C4-2B (cell line): ENCODE data around the gene DENND5A.

Source experiments
- H3K27ac ChIP-seq: fragments of 450-650 bp; 2 replicates; pipeline ENCODE4 v1.5.1; 2017
- CTCF ChIP-seq: fragments of 450-650 bp; conservative IDR thresholded peaks from 2 replicates; pipeline ENCODE4 v1.5.1; 2017; ENCODE audit warnings: mild to moderate bottlenecking
- ZFX ChIP-seq: fragments of 450-650 bp; IDR thresholded peaks from 2 replicates; pipeline ENCODE4 v1.6.1; 2017

DENND5A gene

DNA sequence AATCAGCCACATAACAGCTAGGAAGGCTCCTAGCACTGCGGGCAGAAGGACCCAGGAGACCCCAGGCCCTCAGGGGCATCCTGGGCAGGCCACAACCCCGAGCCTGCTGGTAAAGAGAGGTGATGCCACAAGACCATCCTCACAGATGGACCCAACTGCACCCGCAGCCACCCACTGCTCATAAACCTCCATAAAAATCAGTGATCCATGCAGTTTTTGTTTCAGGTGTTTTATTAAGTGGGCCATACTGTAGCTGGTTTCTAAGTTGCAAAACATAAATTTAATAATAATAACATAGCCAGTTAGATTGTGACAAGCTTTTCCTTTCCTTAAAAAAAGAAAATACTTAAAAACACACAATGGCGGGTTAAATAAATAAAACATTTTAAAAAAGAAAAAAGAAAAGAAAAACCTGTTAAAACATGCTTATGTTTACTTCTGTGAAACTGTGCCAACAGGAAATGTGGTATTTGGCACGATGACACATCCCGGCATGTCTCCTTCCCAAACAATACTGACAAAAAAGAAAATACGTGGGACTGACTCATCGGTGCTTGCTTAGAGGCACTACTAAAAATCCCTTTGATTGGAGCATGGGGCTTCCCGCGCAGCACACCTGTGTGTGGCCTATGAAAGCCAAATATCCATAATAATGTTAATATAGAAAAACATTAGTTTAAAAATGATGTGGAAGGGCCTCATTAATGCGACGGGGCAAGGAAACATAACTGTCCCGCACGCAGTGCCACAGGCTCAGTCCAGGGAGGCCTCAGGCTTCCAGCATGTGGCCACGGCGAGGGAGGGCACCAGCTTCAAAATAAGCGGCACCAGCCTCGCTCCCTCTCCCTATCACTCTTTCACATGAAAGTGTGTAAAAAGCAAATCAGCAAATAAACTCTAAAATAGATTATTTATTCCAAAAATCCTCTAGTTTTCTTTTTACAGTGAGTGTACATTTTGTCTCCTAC is 126.3 kb downstream of the DENND5A start:
- TF ChIP-seq CTCF, result no peak
- no peak for TF ChIP-seq ZFX
- H3K27ac ChIP-seq, result peak overlapping the region; percentile 74

DNA sequence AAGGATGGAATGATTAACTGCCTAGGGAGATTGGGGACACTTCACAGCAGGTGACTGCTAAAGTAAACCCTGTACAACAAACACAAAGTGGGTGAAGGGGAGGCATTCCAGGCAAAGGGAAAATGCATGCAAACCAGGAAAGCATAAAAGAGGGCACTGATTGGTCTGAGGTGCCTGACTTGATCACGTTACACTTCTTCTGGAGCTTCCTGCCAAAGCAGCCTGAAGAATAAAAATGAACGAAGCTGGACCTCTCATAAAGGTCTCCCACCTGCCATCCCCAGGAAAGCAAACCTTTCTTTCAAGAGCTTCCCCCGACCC is 127.1 kb downstream of the DENND5A start:
- TF ChIP-seq ZFX (no peak), CTCF (peak; percentile 83; the same call in 1 of the 2 replicates)
- H3K27ac ChIP-seq, result peak overlapping the region; percentile 74

DNA sequence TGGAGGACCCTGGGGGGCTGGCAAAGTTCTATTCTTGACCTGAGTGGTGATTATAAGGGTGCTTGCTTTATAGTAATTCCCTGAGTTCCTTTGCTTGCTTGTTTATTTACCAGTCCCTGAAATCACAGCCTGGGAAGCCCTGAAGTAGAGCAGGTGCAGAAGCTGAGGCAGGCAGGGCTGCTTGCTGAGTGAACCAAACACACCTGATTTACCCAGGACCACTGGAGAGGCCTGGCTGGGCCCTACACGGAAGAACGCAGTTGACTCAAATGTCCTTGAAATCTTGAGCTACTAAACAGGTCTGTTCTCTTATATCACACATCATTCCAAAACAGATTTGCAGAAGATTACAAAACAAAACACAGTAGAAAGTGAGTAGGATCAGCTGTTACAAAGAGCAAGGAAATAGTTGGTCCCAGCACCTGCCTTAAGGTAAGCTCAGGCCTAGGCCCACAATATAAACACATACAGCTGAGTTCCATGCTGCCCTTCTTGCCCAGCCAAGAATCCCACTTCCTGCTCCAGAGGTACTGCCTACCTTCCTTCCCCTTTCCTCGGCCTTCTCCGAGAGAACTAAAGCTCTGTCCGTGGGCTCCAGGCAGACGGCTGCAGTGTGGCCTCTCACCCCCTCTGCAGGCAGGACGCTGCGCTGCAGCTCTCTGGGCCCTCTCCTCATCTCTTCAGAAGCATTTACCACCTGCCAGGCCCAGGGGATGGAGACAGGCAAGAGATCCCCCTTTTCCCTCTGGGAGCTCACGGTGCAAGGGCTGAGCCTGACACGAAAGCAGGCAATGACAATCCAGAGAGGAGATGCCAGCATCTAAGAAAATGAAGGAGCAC is 127.6 kb downstream of the DENND5A start:
- TF ChIP-seq ZFX (no peak), CTCF (peak; percentile 99)
- peak overlapping the region; percentile 74 for H3K27ac ChIP-seq

- TF ChIP-seq CTCF (no peak), ZFX (no peak)
- H3K27ac ChIP-seq, result no peak overlapping the region
These were observed 128.4 kb downstream of the DENND5A start for GRCh38 chr11:9136741-9137140.

DNA sequence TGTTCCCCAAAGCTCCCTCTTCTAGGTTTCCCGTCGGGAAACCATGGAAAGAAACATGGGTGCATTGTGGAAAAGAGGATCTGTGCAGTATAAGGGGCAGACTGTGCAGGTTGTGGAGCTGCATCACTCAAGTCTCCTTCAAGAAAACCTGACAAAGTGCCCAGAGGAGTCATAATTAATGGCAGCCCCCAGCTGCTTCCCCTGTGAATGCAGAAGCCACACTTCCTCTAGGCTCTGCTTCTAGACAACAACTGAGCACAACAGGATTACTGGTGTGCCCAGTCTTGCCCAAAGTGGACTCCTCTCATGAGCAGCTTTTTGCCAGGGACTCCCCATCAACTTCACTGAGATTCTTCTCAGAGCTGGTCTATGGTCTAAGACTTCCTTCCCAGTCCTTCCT is 131.2 kb downstream of the DENND5A start:
- TF ChIP-seq ZFX (no peak), CTCF (no peak)
- no peak overlapping the region for H3K27ac ChIP-seq

DNA sequence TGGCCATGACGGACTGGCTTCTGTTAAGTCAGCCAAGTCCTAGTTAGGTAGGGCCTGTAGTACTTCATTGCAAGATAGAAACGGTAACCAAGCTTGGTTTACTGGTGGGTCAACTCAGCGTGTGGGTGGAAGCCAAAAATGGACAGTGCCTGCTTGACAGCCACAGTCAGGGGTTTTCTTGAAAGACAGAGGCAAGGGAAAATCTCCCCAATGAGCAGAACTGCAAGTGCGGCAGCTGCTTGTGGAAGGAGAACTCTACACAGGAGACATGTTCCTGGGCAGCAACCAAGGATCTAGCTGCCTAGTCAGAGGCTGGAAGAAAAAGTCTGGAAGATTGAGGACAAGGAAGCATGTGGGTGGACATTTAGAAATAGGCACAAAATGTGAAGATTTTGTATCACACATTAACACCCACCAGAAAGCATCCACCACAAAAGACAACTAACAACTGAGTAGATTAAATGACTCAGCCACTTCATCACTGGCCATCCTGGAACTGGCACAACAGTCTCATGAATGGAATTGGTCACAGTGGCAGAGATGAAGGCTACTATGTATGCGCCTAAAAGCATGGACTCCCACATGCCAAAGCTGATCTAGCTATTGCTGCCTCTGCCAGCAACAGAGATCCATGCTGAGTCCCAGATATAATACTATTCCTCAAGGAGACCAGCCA is 132.8 kb downstream of the DENND5A start:
- H3K27ac ChIP-seq, result no peak overlapping the region
- no peak for TF ChIP-seq ZFX
- no peak for TF ChIP-seq CTCF

- TF ChIP-seq ZFX (no peak), CTCF (no peak)
- H3K27ac ChIP-seq, result no peak overlapping the region
These were observed 134.9 kb downstream of the DENND5A start for GRCh38 chr11:9130297-9130696.
